Medulla oblongata (tissue), 1 donor: ENCODE measurements around the gene EFHD2.
"Not testable (repeated sequence)": the region's sequence is repeated elsewhere in the genome, so short reads cannot be mapped to it uniquely, and the experiment has no call there.

ENCODE experiments used
- DNase-seq: peaks from one replicate; pipeline ENCODE4 v3.0.0-alpha.2; 2015; ENCODE audit errors: extremely low spot score

The EFHD2 gene

GRCh38 chr1:15388201-15388880, 21.3 kb upstream of the EFHD2 start:
- DNase-seq: no peak

- DNase-seq: not testable (repeated sequence)
Observed at GRCh38 chr1:15389828-15390227, 19.9 kb upstream of the EFHD2 start.

DNA sequence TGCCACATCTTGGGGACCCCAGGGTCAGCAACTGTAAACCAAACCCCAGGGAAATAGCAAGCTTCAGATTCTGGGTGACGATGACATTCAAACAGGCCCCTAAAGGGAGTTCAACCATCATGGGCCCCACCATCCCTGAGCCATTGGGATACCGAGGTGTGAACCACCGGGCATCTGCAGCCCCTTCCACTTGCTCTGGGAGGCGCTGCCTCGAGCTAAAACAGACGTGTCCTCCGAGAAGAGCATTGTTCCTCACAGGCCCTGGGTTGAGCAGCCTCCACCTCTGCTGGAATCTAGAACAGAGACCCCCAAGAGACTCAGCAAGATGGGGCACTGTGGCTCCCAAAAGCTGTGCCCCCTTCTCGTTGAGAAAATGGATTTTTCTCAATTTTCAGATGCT, 19.0 kb upstream of the EFHD2 start:
- DNase-seq: no peak

DNA sequence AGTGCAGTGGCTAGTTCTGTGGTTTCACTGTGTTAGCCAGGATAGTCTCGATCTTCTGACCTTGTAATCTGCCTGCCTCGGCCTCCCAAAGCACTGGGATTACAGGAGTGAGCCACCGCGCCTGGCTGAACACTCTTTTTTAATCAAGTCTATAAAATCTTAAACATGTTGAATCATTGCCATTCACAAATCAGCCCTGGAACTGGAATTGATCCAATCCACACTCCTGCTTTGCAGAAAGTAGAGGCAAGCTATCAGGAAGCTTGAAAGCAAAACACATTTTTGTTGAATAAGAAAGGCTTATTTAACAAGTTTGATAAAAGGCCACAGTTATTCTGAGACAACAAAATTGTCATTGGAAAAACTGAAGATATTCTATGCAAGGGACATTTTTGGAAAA, 18.3 kb upstream of the EFHD2 start:
- DNase-seq: no peak

- DNase-seq: no peak
Observed at GRCh38 chr1:15393475-15394257, 16.0 kb upstream of the EFHD2 start.

- DNase-seq: no peak
Observed at GRCh38 chr1:15394258-15394690, 15.4 kb upstream of the EFHD2 start.

GRCh38 chr1:15397236-15397635, 12.5 kb upstream of the EFHD2 start:
- DNase-seq: no peak

DNA sequence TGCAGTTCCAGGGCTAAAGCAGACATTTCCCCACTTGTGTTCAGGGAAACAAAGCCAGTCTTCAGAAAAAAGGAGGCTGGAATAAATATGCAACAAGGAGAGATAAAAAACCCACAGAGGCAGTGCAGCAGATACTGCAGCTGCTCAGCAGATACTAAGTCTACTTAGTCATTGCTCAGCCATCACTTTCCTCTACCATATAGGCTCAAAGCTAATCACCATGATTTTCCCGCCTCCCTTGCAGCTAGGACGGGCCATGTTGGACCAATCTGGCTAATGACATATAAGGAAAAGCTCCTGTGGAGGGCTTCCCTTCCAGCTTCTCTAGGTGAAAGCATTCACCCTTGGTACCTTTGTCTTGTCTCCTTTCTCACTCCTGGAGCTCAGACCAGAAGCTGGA, 10.0 kb upstream of the EFHD2 start:
- DNase-seq: no peak

GRCh38 chr1:15400627-15401026, 9.1 kb upstream of the EFHD2 start:
- DNase-seq: no peak

- DNase-seq: no peak
Observed at GRCh38 chr1:15401391-15402055, 8.2 kb upstream of the EFHD2 start.

DNA sequence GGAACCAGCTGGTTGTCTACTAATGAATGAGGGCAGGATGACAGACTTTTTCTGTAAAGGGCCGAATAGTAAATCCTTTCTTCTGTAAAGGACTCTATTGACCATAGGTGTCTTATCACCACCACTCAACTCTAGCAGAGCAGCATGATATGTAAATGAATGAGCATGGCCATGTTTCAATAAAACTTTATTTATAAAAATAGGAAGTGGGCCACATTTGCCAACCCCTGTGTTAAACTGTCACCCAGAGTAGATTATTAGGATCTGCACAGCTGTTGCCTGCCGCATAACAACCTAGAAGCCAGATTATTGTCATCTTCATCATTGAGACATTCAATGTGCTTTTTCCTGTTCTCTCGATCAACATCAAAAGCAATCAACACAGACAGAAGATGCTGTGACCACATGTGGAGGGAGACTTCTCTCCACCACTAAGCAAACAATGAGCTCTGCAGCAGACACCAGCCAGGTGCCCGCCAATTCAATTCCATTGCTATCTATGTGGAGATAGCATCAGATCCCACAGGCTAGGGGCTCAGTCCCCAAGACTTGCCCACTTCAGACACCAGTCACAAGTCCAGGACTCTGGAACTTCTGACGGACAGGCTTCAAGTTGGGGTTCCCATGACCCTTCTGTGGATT, 6.8 kb upstream of the EFHD2 start:
- no peak for DNase-seq

GRCh38 chr1:15403962-15404580, 5.6 kb upstream of the EFHD2 start:
- DNase-seq: no peak

DNA sequence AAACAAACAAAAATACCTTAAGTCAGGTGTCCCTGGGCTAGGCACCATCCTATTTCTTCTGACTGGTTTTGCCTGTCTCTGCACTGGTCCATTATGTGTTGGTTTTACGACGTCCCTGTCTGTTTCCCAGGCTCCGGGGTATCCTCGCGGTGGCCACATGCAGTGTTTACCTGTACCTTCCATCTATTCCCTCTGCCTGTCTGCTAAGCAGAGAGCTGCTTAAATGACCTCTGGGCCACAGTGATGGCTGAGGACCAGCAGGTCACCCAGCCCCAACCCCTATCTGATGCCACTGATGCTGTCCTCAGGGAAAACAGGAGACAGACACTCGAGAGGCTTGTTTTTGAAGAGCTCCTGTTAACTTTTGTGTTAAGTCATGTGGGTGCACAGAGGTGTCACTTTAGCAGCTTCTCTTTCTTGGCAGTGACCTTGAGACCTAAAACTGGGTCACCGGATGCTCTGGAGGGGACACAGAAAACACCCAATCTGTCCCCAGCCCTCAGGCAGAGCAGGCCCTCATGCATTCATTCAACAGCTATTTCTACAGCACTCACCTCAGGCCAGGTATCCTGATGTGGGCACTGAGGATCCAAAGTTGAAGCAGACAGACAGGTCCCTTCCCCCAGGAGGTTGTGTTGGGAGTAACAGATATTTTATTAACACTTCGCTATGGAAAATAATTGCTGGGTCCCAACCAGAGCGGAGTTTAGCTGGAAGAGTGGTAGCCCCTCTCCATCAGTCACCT, 4.4 kb upstream of the EFHD2 start:
- DNase-seq: no peak

GRCh38 chr1:15406614-15407559, 2.8 kb upstream of the EFHD2 start:
- DNase-seq: peak; percentile 26

DNA sequence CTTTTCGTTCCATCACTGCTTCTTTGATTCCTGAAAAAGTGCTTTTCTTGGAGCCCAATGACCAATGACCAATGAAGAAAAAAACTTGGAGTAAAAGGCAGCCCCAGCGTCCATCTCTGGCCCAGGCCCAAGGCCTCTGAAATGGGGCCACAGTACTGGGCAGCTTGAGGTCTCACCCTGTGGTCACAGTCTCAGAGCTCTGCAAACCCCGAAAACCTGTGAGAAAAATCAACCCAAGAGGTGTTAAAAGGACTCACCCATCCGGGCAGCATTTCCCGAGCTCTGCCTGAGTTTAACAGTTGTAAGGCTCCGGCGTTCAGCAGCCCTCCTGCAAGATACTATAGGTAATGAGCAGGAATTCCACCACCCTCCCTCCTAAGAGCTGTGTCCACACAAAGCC, 2.1 kb upstream of the EFHD2 start:
- DNase-seq: no peak

- no peak for DNase-seq
Observed at GRCh38 chr1:15408890-15409387, 749 bp upstream of the EFHD2 start.

DNA sequence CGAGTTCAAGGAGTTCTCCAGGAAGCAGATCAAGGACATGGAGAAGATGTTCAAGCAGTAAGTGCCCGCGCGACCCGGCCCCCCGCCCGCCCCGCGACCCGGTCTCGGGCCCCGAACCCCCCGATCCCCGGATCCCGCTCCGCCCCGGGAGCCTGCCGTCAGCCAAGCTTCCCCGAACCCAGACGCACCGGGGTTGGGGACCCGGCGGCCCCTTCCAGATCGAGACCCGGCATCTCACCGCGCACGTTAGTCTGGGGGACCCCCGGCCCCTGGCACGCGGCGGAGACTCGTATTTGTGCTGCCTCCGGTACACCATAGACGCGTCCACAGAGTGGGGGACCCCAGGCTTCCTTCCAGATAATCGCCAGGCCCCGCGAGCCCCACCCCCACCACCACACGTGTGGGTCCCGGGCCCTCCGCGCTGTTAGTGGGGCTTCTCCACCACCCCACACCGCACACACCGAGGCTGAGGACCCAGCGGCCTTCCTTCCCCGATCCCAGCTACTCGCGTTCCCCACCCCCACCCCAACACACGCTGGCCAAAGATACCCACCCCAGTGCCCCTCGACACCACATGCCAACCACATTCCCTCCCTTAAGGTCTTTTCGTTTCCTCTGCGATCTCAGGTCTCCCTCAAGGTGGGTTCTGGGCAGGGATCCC, 665 bp downstream of the EFHD2 start:
- DNase-seq: no peak

- no peak for DNase-seq
Observed at GRCh38 chr1:15410884-15411245, 1.2 kb downstream of the EFHD2 start.

DNA sequence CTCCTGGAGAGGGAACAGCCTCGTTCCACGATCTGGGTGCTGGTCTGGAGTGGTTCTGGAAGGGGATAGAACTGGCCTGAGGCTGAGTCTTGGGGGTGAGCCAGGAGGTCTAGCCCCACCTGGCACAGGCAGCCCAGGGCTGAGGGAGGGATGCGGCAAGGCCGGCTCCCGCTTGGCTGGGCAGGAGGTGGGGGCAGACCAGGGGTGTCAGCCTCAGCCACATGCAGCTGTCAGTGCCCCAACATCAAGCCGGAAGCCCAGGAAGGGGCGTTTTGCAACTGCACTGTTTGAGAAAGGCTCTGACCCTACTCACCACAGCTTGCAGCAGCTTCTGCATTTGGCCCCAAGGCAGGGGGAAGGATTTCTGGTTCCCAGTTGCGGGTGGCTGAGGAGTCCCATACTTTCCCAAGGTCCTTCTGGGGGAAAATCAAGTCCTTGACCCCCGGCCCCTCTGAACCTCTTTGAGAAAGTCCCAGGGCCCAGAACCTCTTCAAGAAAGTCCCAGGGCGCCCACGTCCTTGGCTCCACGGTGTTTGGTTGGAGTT, 2.0 kb downstream of the EFHD2 start:
- peak; percentile 72 for DNase-seq
